Calu3 (cell line): ENCODE measurements around the gene PTPRR. TPM values are rescaled to one million over a fixed set of nuclear protein-coding genes. Genes with fewer than 3 reads are reported as not detected.

ENCODE experiments used
- BruUV-seq: library from RNA; stranded (reverse); fragments of 400-500 nt; replicated peaks from 2 replicates; lab custom pipeline; 2021; lab: Mats Ljungman, UMichigan
- CTCF ChIA-PET: fragments of 300-600 bp; sonication (Branson Sonifier 250); formaldehyde crosslinking; loops from one replicate; lab custom pipeline; 2022; ENCODE audit warnings: antibody characterized with exemption; lab: Charles Lee
- DNase-seq: peaks from one replicate; pipeline ENCODE4 v3.0.0; 2022
- H3K27ac Mint-ChIP-seq: one replicate; pipeline ENCODE4 v1.8.0; 2022; ENCODE audit warnings: mixed read lengths; ENCODE audit not compliant: unreplicated experiment
- H3K27me3 Mint-ChIP-seq: one replicate; pipeline ENCODE4 v1.8.0; 2022; ENCODE audit warnings: mixed read lengths; ENCODE audit not compliant: unreplicated experiment
- H3K36me3 Mint-ChIP-seq: one replicate; pipeline ENCODE4 v1.8.0; 2022; ENCODE audit warnings: mild to moderate bottlenecking, moderate library complexity, mixed read lengths; ENCODE audit not compliant: insufficient read depth, unreplicated experiment
- H3K4me1 Mint-ChIP-seq: one replicate; pipeline ENCODE4 v1.8.0; 2022; ENCODE audit warnings: mild to moderate bottlenecking, low read depth, mixed read lengths; ENCODE audit not compliant: unreplicated experiment
- H3K4me3 Mint-ChIP-seq: one replicate; pipeline ENCODE4 v1.8.0; 2022; ENCODE audit warnings: mild to moderate bottlenecking, low read depth, moderate library complexity, mixed read lengths; ENCODE audit not compliant: unreplicated experiment
- H3K9me3 Mint-ChIP-seq: one replicate; pipeline ENCODE4 v1.8.0; 2022; ENCODE audit warnings: low read depth, mixed read lengths; ENCODE audit not compliant: unreplicated experiment
- intact Hi-C: fragments of 100-400 bp; cut with micrococcal nuclease; formaldehyde crosslinking; loops from one replicate; pipeline ENCODE4 v1.10.0; 2022; ENCODE audit not compliant: unreplicated experiment
- total RNA-seq: library from RNA; stranded (reverse); gene quantifications from 2 replicates; pipeline ENCODE4 v1.2.3, GENCODE V29; 2022
- TF ChIP-seq, protein P1 (sequence below): fragments of 200-600 bp; IDR thresholded peaks from one replicate; pipeline ENCODE4 v1.8.0; 2022; ENCODE audit warnings: antibody characterized with exemption; ENCODE audit not compliant: unreplicated experiment

The PTPRR gene
- total RNA-seq, 1 experiment from 2014 or later: 39.1 TPM

DNA sequence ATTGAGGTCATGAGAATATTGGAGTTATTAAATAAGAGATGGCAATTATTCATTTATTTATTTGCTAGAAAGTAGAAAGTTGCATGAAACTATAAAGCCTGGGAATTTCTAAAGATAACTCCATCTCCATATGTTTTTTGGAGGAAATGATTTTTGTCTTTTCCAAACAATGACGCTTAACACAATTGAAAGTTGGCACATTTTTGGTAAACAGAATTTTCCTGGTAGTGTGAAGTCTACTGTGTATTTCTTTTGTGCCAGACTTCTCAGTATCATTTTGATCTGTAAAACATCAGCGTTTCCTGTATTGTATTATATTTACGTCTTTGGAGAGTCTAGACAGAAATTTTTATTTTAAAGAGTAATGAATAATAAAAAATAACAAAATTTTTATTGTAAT is 249.6 kb downstream of the PTPRR start:
- Mint-ChIP-seq H3K27me3 (no peaks in the 10 kb centered on the region), H3K27ac (no peak overlapping the region), H3K36me3 (peaks cover 36% of the 10 kb centered on the region), H3K4me3 (no peak overlapping the region), H3K4me1 (no peaks in the 10 kb centered on the region), H3K9me3 (no peaks in the 10 kb centered on the region)
- intact Hi-C loops: no loop called here
- CTCF ChIA-PET: no interaction called here
- TF ChIP-seq, protein P1, sequence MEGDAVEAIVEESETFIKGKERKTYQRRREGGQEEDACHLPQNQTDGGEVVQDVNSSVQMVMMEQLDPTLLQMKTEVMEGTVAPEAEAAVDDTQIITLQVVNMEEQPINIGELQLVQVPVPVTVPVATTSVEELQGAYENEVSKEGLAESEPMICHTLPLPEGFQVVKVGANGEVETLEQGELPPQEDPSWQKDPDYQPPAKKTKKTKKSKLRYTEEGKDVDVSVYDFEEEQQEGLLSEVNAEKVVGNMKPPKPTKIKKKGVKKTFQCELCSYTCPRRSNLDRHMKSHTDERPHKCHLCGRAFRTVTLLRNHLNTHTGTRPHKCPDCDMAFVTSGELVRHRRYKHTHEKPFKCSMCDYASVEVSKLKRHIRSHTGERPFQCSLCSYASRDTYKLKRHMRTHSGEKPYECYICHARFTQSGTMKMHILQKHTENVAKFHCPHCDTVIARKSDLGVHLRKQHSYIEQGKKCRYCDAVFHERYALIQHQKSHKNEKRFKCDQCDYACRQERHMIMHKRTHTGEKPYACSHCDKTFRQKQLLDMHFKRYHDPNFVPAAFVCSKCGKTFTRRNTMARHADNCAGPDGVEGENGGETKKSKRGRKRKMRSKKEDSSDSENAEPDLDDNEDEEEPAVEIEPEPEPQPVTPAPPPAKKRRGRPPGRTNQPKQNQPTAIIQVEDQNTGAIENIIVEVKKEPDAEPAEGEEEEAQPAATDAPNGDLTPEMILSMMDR: no peak
- DNase-seq: no peak
- no TSS peak for BruUV-seq

DNA sequence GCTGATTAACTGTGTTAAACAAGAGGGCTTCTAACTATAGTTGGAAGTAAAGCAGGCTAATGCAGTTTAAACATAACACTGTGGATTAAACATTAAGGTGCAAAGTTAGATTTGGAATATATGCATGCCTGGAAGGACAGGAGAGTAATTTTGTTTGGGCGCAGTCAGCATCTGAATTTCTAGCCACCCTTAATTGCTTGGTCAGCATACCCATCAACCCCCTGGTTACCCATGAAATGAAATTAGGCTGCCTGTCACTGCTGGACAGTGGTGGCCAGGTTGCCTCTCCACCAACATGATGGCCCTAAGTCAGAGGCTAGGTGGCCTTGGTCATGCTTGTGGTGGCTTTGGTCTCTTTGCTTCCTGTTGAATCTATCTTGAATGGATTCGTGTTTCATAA is 253.3 kb downstream of the PTPRR start:
- no peak for DNase-seq
- Mint-ChIP-seq H3K9me3 (no peaks in the 10 kb centered on the region), H3K36me3 (peaks cover 22% of the 10 kb centered on the region), H3K4me3 (no peak overlapping the region), H3K27me3 (no peaks in the 10 kb centered on the region), H3K4me1 (peaks cover 1% of the 10 kb centered on the region), H3K27ac (no peak overlapping the region)
- BruUV-seq: no TSS peak
- CTCF ChIA-PET: no interaction called here
- TF ChIP-seq, protein P1: no peak
- intact Hi-C loops: no loop called here

DNA sequence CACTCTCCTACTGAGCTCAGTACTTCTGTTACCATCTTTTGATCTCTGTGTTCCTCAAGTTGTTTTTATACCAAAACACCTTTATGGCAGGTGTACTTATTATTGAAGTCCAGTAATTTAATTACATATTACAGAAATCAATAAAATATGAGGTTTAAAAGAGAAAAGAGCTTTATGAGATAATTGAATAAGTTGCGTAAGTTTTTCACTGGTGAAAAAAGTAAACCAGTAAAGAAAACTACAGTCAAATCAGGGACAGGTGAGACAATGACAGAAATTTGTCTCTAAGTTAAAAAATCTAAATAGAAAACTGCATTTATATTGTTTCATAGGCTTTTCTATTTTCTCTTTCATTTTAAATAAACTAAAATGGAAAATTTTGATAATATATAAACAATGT is 254.2 kb downstream of the PTPRR start:
- Mint-ChIP-seq H3K27me3 (no peaks in the 10 kb centered on the region), H3K9me3 (no peaks in the 10 kb centered on the region), H3K36me3 (peaks cover 19% of the 10 kb centered on the region), H3K27ac (no peak overlapping the region), H3K4me3 (no peak overlapping the region), H3K4me1 (peaks cover 10% of the 10 kb centered on the region)
- TF ChIP-seq, protein P1: no peak
- CTCF ChIA-PET: interaction anchor here (0.7 kb wide), 1 partner anchor 12 kb away, joined by 3 read pairs; no protein-coding TSS in a partner anchor
- no TSS peak for BruUV-seq
- intact Hi-C loops: no loop called here
- DNase-seq: no peak

DNA sequence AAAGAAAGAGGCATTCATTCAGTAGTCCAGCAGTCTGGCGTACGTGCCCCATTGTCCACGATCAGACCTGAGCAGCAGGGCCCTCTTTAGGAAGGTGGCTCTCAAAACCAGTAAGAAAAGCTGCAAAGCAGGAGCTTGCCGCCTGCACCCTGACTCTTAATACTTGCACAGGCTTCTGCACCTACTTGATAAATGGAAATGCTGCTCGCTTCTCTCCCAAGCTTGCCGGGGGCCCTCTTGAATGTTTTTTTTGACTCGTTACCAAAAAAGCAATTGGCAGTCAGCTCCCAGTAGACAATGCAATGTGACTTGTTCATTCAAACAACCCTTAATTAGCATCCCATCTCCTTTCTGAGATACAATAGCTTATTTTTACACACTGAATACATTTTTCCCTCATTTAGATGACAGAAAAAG is 256.1 kb downstream of the PTPRR start:
- TF ChIP-seq, protein P1: no peak
- BruUV-seq: no TSS peak
- peaks cover 18% of the 10 kb centered on the region for H3K4me1 Mint-ChIP-seq
- DNase-seq: no peak
- intact Hi-C loops: no loop called here
- H3K36me3 Mint-ChIP-seq: peaks cover 23% of the 10 kb centered on the region
- no peaks in the 10 kb centered on the region for H3K9me3 Mint-ChIP-seq
- H3K27ac Mint-ChIP-seq: no peak overlapping the region
- H3K27me3 Mint-ChIP-seq: no peaks in the 10 kb centered on the region
- CTCF ChIA-PET: no interaction called here
- no peak overlapping the region for H3K4me3 Mint-ChIP-seq
